IMR-90 (cell line): ENCODE measurements around the gene CTIF. TPM values are rescaled to one million over a fixed set of nuclear protein-coding genes. Genes with fewer than 3 reads are reported as not detected.

Experiments used
- ATAC-seq: fragments of 200-7000 bp; cut with Tn5 transposase; 2 replicates; pipeline ENCODE4 v1.9.1; 2020; ENCODE audit warnings: low read depth, mild to moderate bottlenecking, moderate library complexity
- BruUV-seq: library from RNA; stranded (reverse); fragments of 400-500 nt; replicated peaks from 2 replicates; lab custom pipeline; 2021; lab: Mats Ljungman, UMichigan
- CTCF ChIA-PET: fragments of 300-600 bp; formaldehyde crosslinking; extraction: SDS; loops from one replicate; lab custom pipeline; 2021; ENCODE audit warnings: antibody characterized with exemption; lab: Yijun Ruan, JAX
- POLR2A ChIA-PET: fragments of 300-600 bp; sonication (Branson Sonifier 250); formaldehyde crosslinking; loops from one replicate; lab custom pipeline; 2022; ENCODE audit warnings: antibody characterized with exemption; ENCODE audit not compliant: unreplicated experiment; lab: Charles Lee
- DNase-seq: peaks from one replicate; pipeline ENCODE4 v3.0.0; 2013
- H2AFZ ChIP-seq: replicated peaks from 2 replicates; pipeline ENCODE3; 2013; ENCODE audit warnings: low read length, mild to moderate bottlenecking; ENCODE audit not compliant: poor library complexity
- H2AK5ac ChIP-seq: 2 replicates; pipeline ENCODE4 v1.6.1; 2013; ENCODE audit warnings: low read depth, low read length, inconsistent platforms
- H2AK9ac ChIP-seq: replicated peaks from 2 replicates; pipeline ENCODE3; 2013; ENCODE audit warnings: mild to moderate bottlenecking, low read depth, low read length, moderate library complexity; ENCODE audit not compliant: poor library complexity
- H2BK120ac ChIP-seq: 2 replicates; pipeline ENCODE4 v1.6.1; 2013; ENCODE audit warnings: low read depth, low read length, inconsistent platforms
- H2BK15ac ChIP-seq: 3 replicates; pipeline ENCODE4 v1.6.1; 2013; ENCODE audit warnings: low read depth, low read length, inconsistent platforms
- H2BK20ac ChIP-seq: 2 replicates; pipeline ENCODE4 v1.6.1; 2013; ENCODE audit warnings: low read depth, mild to moderate bottlenecking, inconsistent platforms, low read length, moderate library complexity
- H2BK5ac ChIP-seq: 2 replicates; pipeline ENCODE4 v1.6.1; 2013; ENCODE audit warnings: mild to moderate bottlenecking, low read depth, low read length, inconsistent platforms; ENCODE audit not compliant: poor library complexity, severe bottlenecking
- H3K14ac ChIP-seq: replicated peaks from 2 replicates; pipeline ENCODE4 v1.6.1; 2013; ENCODE audit warnings: low read depth, low read length, inconsistent platforms
- H3K18ac ChIP-seq: 2 replicates; pipeline ENCODE4 v1.6.1; 2013; ENCODE audit warnings: low read depth, low read length, control low read depth
- H3K23ac ChIP-seq: 2 replicates; pipeline ENCODE4 v1.6.1; 2013; ENCODE audit warnings: low read depth, low read length, inconsistent platforms
- H3K27ac ChIP-seq: 2 replicates; pipeline ENCODE4 v1.5.1; 2013; ENCODE audit warnings: mild to moderate bottlenecking, control low read depth, low read length; ENCODE audit not compliant: insufficient read depth
- H3K27me3 ChIP-seq: 2 replicates; pipeline ENCODE4 v1.6.1; 2013; ENCODE audit warnings: low read length; ENCODE audit not compliant: control insufficient read depth, insufficient read depth
- H3K36me3 ChIP-seq: 2 replicates; pipeline ENCODE4 v1.6.1; 2013; ENCODE audit warnings: low read length, mixed read lengths; ENCODE audit not compliant: control insufficient read depth, insufficient read depth
- H3K4ac ChIP-seq: 2 replicates; pipeline ENCODE4 v1.6.1; 2013; ENCODE audit warnings: low read depth, low read length, inconsistent platforms
- H3K4me1 ChIP-seq: 2 replicates; pipeline ENCODE4 v1.6.1; 2013; ENCODE audit warnings: low read length, mixed read lengths; ENCODE audit not compliant: control insufficient read depth, insufficient read depth
- H3K4me2 ChIP-seq: 2 replicates; pipeline ENCODE4 v1.6.1; 2013; ENCODE audit warnings: low read depth, mild to moderate bottlenecking, control low read depth, low read length, moderate library complexity
- H3K4me3 ChIP-seq: 2 replicates; pipeline ENCODE4 v1.5.1; 2013; ENCODE audit warnings: low read depth, mild to moderate bottlenecking, control low read depth, low read length, moderate library complexity; ENCODE audit not compliant: insufficient read depth
- H3K56ac ChIP-seq: 2 replicates; pipeline ENCODE4 v1.6.1; 2013; ENCODE audit warnings: low read length, inconsistent platforms; ENCODE audit not compliant: insufficient read depth; ENCODE audit errors: extremely low read depth
- H3K79me1 ChIP-seq, 2 experiments: 2 replicates each; pipeline ENCODE4 v1.6.1; 2013; ENCODE audit warnings: low read length in 2 of 2, inconsistent platforms in 1 of 2, low read depth in 1 of 2
- H3K9ac ChIP-seq: 2 replicates; pipeline ENCODE4 v1.6.1; 2013; ENCODE audit warnings: low read depth, low read length, control low read depth
- H3K9me1 ChIP-seq: 2 replicates; pipeline ENCODE4 v1.6.1; 2013; ENCODE audit warnings: low read length, inconsistent platforms; ENCODE audit not compliant: insufficient read depth
- H3K9me3 ChIP-seq: 2 replicates; pipeline ENCODE4 v1.6.1; 2013; ENCODE audit warnings: low read length; ENCODE audit not compliant: control insufficient read depth, insufficient read depth
- H4K20me1 ChIP-seq: 2 replicates; pipeline ENCODE4 v1.6.1; 2013; ENCODE audit warnings: low read length, inconsistent platforms; ENCODE audit not compliant: insufficient read depth
- H4K5ac ChIP-seq: 2 replicates; pipeline ENCODE4 v1.6.1; 2013; ENCODE audit warnings: mild to moderate bottlenecking, low read depth, low read length, control low read depth
- H4K8ac ChIP-seq, 2 experiments: 2 replicates each; pipeline ENCODE4 v1.6.1; 2013; ENCODE audit warnings: low read depth in 2 of 2, low read length in 2 of 2, control low read depth in 1 of 2, inconsistent platforms in 1 of 2
- H4K91ac ChIP-seq: 2 replicates; pipeline ENCODE4 v1.6.1; 2013; ENCODE audit warnings: low read depth, low read length, inconsistent platforms; ENCODE audit not compliant: insufficient read depth
- BHLHE40 ChIP-seq: fragments of 150-350 bp; IDR thresholded peaks from 2 replicates; pipeline ENCODE4 v1.6.1; 2016; ENCODE audit warnings: mild to moderate bottlenecking, low read depth, low read length
- CTCF ChIP-seq: conservative IDR thresholded peaks from 2 replicates; pipeline ENCODE4 v1.5.1; 2012; ENCODE audit warnings: mild to moderate bottlenecking, low read depth, low read length, improper control_type of control experiment
- ELK1 ChIP-seq: fragments of 150-350 bp; IDR thresholded peaks from 2 replicates; pipeline ENCODE4 v1.6.1; 2016; ENCODE audit warnings: low read depth, mild to moderate bottlenecking, low read length, moderate library complexity, borderline replicate concordance
- MAZ ChIP-seq: IDR thresholded peaks from 2 replicates; pipeline ENCODE4 v1.6.1; 2012; ENCODE audit warnings: low read depth, mild to moderate bottlenecking, low read length, improper control_type of control experiment, moderate library complexity, borderline replicate concordance
- MXI1 ChIP-seq: IDR thresholded peaks from 2 replicates; pipeline ENCODE4 v1.6.1; 2012; ENCODE audit warnings: low read depth, mild to moderate bottlenecking, low read length, moderate library complexity, borderline replicate concordance
- NFE2L2 ChIP-seq: fragments of 150-350 bp; IDR thresholded peaks from 2 replicates; pipeline ENCODE4 v1.6.1; 2016; ENCODE audit warnings: low read depth, mild to moderate bottlenecking, low read length
- RAD21 ChIP-seq: IDR thresholded peaks from 2 replicates; pipeline ENCODE4 v1.6.1; 2012; ENCODE audit warnings: low read length, improper control_type of control experiment
- RFX5 ChIP-seq: IDR thresholded peaks from 2 replicates; pipeline ENCODE4 v1.8.0; 2012; ENCODE audit warnings: low read depth, mild to moderate bottlenecking, low read length, moderate library complexity
- SMC3 ChIP-seq: fragments of 150-350 bp; IDR thresholded peaks from 2 replicates; pipeline ENCODE4 v1.6.1; 2016; ENCODE audit warnings: low read depth, mild to moderate bottlenecking, antibody characterized with exemption, low read length, moderate library complexity
- WGBS, 2 experiments: methylation state at CpG; one replicate each; pipeline versions ENCODE4 v1.1.5 to v1.1.7; 2013; ENCODE audit warnings: missing lambda C conversion rate in 2 of 2; ENCODE audit not compliant: insufficient read length in 1 of 2; ENCODE audit errors: extremely low coverage in 2 of 2; 5-methylcytosine and 5-hydroxymethylcytosine counted together
- dilution Hi-C: fragments of 300-500 bp; cut with HindIII; formaldehyde crosslinking; loops from one replicate; pipeline ENCODE4 v1.14.3; 2018; ENCODE audit warnings: low sequenced_read_pairs; ENCODE audit not compliant: unreplicated experiment
- in situ Hi-C: fragments of 300-500 bp; cut with MboI; formaldehyde crosslinking; loops from 3 replicates; pipeline ENCODE4 v1.14.3; 2019; ENCODE audit warnings: low sequenced_read_pairs, inconsistent platforms, mixed read lengths
- intact Hi-C: fragments of 100-400 bp; cut with micrococcal nuclease; formaldehyde crosslinking; loops from 2 replicates; pipeline ENCODE4 v1.10.0; 2022
- polyA plus RNA-seq, 3 experiments: library from polyadenylated mRNA; depleted of rRNA; stranded (reverse); fragments of >200 nt; gene quantifications; 2 replicates each; pipeline ENCODE4 v1.2.3, GENCODE V29; 2012; ENCODE audit warnings: low replicate concordance in 1 of 3
- total RNA-seq: library from RNA; depleted of rRNA; stranded (reverse); fragments of >200 nt; gene quantifications from 2 replicates; pipeline ENCODE4 v1.2.3, GENCODE V29; 2012

The CTIF gene
- total and polyA plus RNA-seq, 2 of the 4 experiments (the other 2 are of a cell fraction), result 25.1 to 57.0 TPM

GRCh38 chr18:48893608-48894600 lies 355.1 kb downstream of the CTIF start:
- Histone ChIP-seq H3K18ac (no peak overlapping the region), H3K36me3 (no peaks in the 10 kb centered on the region), H4K8ac (no peak overlapping the region), H3K4me3 (no peak overlapping the region), H3K4me1 (peaks cover 12% of the 10 kb centered on the region), H3K4me2 (no peak overlapping the region), H2AK5ac (0 out of 2 replicates have a peak overlapping the region, but pooled peaks have one; percentile 9), H4K20me1 (no peaks in the 10 kb centered on the region), H3K56ac (no peak overlapping the region), H3K79me1 (no peaks in the 10 kb centered on the region), H3K23ac (no peak overlapping the region), H2BK5ac (no peak overlapping the region), H3K14ac (no peak overlapping the region), H2AFZ (no peak overlapping the region), H4K91ac (no peak overlapping the region), H2BK15ac (no peak overlapping the region), H2AK9ac (no peak overlapping the region), H3K27me3 (no peaks in the 10 kb centered on the region), H3K27ac (no peak overlapping the region), H4K5ac (no peak overlapping the region), H2BK20ac (no peak overlapping the region), H3K4ac (no peak overlapping the region), H3K9me1 (no peaks in the 10 kb centered on the region; the same call in 1 of the 2 replicates), H3K9ac (no peak overlapping the region), H3K9me3 (no peaks in the 10 kb centered on the region), H2BK120ac (no peak overlapping the region)
- in situ Hi-C loops, result no loop called here
- intact Hi-C loops, result no loop called here
- CTCF ChIA-PET, result no interaction called here
- no TSS peak for BruUV-seq
- TF ChIP-seq BHLHE40 (no peak), MXI1 (no peak), SMC3 (no peak), MAZ (no peak), NFE2L2 (no peak), ELK1 (no peak), RFX5 (no peak), RAD21 (no peak), CTCF (no peak)
- dilution Hi-C loops, result no loop called here
- DNase-seq, result no peak
- 87% methylated on average over 10 of the region's 25 CpGs; no CpG with 5 or more reads in 1 of the 2 experiments for WGBS, 2 experiments
- no peak for ATAC-seq
- POLR2A ChIA-PET, result no interaction called here
